Measurements from ENCODE around the gene KCNA2.

DNA sequence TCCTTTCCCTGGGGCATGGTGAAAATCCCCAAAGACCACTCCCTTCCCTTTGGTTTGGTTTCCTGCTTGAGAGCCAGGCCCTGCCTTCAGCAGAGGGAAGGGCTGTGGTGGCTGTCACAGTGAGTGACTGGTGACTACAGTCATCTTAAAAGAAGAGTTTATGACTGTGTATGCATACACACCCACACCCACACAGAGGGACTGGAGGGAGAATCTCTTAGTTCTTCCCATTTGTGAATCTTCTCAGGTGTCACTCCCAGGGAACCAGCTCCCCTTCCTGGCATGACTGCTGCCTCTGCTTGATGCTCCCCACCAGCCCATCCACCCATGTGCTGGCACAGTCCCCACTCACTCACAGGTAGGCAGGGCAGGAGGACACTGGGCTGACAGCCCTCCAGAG, 3.9 kb upstream of the KCNA2 start:
- TF ChIP-seq CTCF (IDR thresholded peaks at IDR 0.05; ENCODE audit: borderline replicate concordance, extremely low read depth, low read length, poor library complexity, severe bottlenecking), result no peak
- TF ChIP-seq EZH2 (IDR thresholded peaks at IDR 0.05; ENCODE audit: borderline replicate concordance, low read depth, low read length, severe bottlenecking), result no peak

Data from DND-41 (cell line).